Activated CD4-positive, alpha-beta T cell treated with anti-CD3 and anti-CD28 coated beads, Interleukin-2, amount 10 ng/mL, durations not matched to agents 24 days and 14 days (primary cell): ENCODE results near the gene NDFIP1. TPM values are rescaled to one million over a fixed set of nuclear protein-coding genes. Genes with fewer than 3 reads are reported as not detected.

Source experiments
- DNase-seq: peaks from one replicate; pipeline ENCODE4 v3.0.0; 2022
- H3K27ac Mint-ChIP-seq: one replicate; pipeline ENCODE4 v1.8.0; 2022; ENCODE audit warnings: mild to moderate bottlenecking, mixed read lengths
- H3K27me3 Mint-ChIP-seq: one replicate; pipeline ENCODE4 v1.8.0; 2022; ENCODE audit warnings: mixed read lengths
- H3K36me3 Mint-ChIP-seq: one replicate; pipeline ENCODE4 v1.8.0; 2022; ENCODE audit warnings: low read depth, mild to moderate bottlenecking, mixed read lengths
- H3K4me1 Mint-ChIP-seq: one replicate; pipeline ENCODE4 v1.8.0; 2021; ENCODE audit warnings: mixed read lengths
- H3K4me3 Mint-ChIP-seq: one replicate; pipeline ENCODE4 v1.8.0; 2022; ENCODE audit warnings: mild to moderate bottlenecking, moderate library complexity, mixed read lengths
- H3K9me3 Mint-ChIP-seq: one replicate; pipeline ENCODE4 v1.8.0; 2021; ENCODE audit warnings: mixed read lengths
- intact Hi-C: fragments of 100-400 bp; cut with micrococcal nuclease; formaldehyde crosslinking; loops from one replicate; pipeline ENCODE4 v1.15.1; 2023
- total RNA-seq: library from RNA; stranded (reverse); gene quantifications from 2 replicates; pipeline ENCODE4 v1.2.3, GENCODE V29; 2022

NDFIP1 gene
- total RNA-seq, 1 donor from 2014 or later = 122 TPM

DNA sequence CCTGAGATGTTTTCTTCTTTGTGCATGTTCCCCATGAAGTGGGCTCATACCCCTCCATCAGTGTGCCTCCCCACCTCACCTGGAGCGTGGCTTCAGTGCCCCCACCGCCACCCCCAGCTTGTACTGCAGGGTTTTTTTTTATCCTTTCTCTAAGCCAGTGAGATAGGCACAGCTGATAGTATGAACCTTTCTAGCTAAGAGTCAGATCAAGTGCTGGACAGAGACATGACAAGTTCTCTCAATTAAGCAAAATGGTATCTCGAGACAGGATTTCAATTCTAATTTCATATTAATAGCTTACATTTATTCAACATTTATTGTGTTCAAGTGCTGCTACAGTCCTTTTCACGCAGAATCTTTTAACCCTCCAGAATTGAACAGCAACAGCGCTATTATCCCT lies 55.7 kb downstream of the NDFIP1 start:
- DNase-seq = no peak
- Mint-ChIP-seq H3K4me3 (no peak overlapping the region), H3K36me3 (peaks cover 2% of the 10 kb centered on the region), H3K27me3 (no peaks in the 10 kb centered on the region), H3K4me1 (no peaks in the 10 kb centered on the region), H3K27ac (no peak overlapping the region), H3K9me3 (no peaks in the 10 kb centered on the region)
- intact Hi-C loops = no loop called here

DNA sequence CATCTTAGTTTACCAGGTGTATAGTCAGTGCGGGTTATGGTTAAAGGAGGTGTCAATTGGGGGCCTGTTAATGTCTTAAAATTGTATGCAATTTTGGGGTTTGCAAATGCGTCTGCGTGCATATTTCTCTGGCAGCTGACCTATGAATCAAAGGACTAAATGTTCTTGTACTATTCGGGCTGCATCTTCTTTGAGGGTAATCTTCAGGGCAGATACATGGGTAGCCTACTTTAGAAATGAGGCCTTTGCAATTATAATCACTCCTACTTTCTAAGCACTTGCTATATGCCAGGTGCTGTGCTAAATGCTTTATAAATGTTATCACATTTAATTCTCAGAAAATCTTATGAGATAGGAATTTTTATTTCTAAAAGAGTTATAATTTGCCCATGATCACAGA lies 58.2 kb downstream of the NDFIP1 start:
- Mint-ChIP-seq H3K27me3 (no peaks in the 10 kb centered on the region), H3K4me3 (no peak overlapping the region), H3K27ac (no peak overlapping the region), H3K36me3 (no peaks in the 10 kb centered on the region), H3K4me1 (no peaks in the 10 kb centered on the region), H3K9me3 (no peaks in the 10 kb centered on the region)
- no peak for DNase-seq
- intact Hi-C loops = no loop called here

DNA sequence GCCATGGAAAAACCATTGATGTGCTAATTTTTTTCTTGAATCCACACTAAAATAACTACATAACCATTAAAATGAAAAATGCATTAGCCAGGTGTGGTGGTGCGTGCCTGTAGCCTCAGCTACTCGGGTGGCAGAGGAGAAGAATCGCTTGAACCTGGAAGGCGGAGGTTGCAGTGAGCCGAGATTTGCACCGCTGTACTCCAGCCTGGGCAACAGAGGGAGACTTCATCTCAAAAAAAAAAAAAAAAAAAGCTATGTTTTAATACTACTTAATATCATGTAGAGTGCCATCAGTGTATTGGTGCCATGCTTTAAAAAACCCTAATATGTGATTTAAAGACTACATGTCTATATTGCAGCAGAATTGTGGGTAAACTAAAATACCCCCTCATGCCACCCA lies 58.9 kb downstream of the NDFIP1 start:
- intact Hi-C loops = no loop called here
- no peaks in the 10 kb centered on the region for H3K9me3 Mint-ChIP-seq

DNA sequence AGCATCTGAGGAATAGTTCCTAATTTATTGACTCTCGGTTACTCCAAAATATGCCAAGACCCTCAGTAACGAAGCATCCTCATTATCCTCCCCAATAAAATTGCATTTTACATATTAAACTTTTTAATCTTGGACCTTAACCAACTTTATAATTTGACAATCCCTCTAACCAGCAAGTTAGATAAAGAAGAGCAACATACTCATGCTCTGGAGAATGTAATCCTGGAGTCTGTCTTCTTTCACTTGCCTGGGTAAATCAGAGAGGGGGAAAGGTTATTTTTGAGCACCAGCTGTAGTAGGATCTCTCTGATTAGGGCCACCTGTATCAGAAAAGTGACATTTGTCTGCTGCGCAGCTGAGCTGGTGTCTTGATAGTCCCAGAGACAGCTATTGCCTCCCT lies 59.8 kb downstream of the NDFIP1 start:
- DNase-seq = no peak
- Mint-ChIP-seq H3K4me1 (no peaks in the 10 kb centered on the region), H3K27ac (no peak overlapping the region), H3K9me3 (no peaks in the 10 kb centered on the region), H3K36me3 (no peaks in the 10 kb centered on the region), H3K27me3 (no peaks in the 10 kb centered on the region), H3K4me3 (no peak overlapping the region)
- intact Hi-C loops = no loop called here

More for the DNA sequence above, 58.9 kb downstream of the NDFIP1 start:
- no peaks in the 10 kb centered on the region for H3K4me1 Mint-ChIP-seq
- DNase-seq = no peak
- no peak overlapping the region for H3K27ac Mint-ChIP-seq
- H3K36me3 Mint-ChIP-seq = no peaks in the 10 kb centered on the region
- H3K27me3 Mint-ChIP-seq = no peaks in the 10 kb centered on the region
- H3K4me3 Mint-ChIP-seq = no peak overlapping the region

DNA sequence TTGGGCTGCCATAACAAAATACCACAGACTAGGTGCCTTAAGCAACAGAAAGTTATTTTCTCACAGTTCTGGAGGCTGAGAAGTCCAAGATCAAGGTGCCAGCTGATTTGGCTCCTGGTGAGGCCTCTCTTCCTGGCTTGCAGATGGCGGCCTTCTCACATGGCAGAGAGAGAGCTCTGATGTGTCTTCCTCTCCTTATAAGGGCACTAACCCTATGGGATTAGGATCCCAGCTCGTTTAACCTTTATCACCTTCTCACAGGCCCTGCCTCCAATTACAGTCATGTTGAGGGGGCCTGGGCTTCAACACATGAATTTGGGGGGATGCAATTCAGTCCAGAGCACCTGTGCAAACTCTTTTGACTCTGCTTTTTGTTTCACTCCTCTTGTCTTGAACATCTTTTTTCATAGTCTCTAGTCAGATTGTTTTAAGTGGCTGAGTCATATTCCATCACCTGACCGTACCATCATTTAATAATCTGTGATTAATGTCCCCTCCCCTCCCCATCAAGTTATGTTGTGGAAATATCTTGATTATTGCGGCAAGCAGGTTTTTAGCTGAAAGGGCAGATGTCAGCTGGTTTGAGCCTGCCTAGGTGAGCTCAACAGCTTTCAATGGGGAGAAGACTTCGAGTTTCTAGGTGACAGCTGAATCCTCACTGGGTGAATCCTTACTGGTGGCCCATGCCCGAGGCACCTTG lies 61.8 kb downstream of the NDFIP1 start:
- intact Hi-C loops = no loop called here
- H3K27me3 Mint-ChIP-seq = no peaks in the 10 kb centered on the region
- H3K36me3 Mint-ChIP-seq = no peaks in the 10 kb centered on the region
- no peak overlapping the region for H3K4me3 Mint-ChIP-seq
- no peaks in the 10 kb centered on the region for H3K4me1 Mint-ChIP-seq
- DNase-seq = no peak
- no peak overlapping the region for H3K27ac Mint-ChIP-seq
- H3K9me3 Mint-ChIP-seq = no peaks in the 10 kb centered on the region

DNA sequence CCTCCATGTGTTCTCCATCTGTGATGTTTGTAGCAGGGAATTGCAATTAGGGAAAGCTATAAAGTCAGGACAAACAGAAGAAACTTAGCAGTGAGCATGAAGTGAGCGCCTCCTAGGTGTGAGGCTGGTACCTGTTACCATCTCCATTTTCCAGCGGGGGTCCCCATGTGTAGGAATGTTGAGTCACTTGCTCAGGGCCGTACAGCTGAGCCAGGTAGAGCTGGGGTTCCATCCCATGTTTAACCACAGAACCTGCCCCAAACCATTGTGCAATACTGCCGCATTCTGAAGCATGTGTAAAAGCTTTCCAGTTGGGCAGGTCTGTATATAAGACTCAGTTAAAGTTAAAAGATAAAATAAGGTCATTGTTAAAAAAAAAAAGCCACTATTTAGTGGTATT lies 62.7 kb downstream of the NDFIP1 start:
- no peak for DNase-seq
- no peaks in the 10 kb centered on the region for H3K36me3 Mint-ChIP-seq
- no peaks in the 10 kb centered on the region for H3K9me3 Mint-ChIP-seq
- intact Hi-C loops = no loop called here
- no peaks in the 10 kb centered on the region for H3K27me3 Mint-ChIP-seq
- H3K4me1 Mint-ChIP-seq = no peaks in the 10 kb centered on the region
- no peak overlapping the region for H3K27ac Mint-ChIP-seq
- H3K4me3 Mint-ChIP-seq = no peak overlapping the region

DNA sequence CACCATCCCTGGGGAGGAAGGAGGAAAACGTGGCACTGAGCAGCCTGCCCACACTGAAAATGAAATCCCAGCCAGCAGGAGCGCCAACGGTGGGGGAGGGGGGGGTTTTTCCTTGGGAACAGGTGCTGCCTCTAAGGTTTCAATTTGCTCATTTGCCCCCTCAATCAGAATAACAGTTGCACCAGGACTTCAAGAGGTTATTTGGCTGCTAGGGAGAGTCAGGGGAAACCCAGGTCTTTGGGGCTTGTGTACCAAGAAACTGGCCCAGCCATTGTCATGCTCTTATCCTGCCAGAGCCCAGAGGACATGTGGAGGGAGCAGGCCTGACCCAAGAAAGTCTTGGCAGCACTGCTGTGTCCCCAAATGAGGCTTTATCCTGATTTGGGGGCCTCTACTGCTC lies 66.5 kb downstream of the NDFIP1 start:
- intact Hi-C loops = no loop called here
- no peak overlapping the region for H3K27ac Mint-ChIP-seq
- no peaks in the 10 kb centered on the region for H3K9me3 Mint-ChIP-seq
- no peak for DNase-seq
- H3K4me3 Mint-ChIP-seq = no peak overlapping the region
- H3K27me3 Mint-ChIP-seq = no peaks in the 10 kb centered on the region
- no peaks in the 10 kb centered on the region for H3K36me3 Mint-ChIP-seq
- H3K4me1 Mint-ChIP-seq = no peaks in the 10 kb centered on the region

DNA sequence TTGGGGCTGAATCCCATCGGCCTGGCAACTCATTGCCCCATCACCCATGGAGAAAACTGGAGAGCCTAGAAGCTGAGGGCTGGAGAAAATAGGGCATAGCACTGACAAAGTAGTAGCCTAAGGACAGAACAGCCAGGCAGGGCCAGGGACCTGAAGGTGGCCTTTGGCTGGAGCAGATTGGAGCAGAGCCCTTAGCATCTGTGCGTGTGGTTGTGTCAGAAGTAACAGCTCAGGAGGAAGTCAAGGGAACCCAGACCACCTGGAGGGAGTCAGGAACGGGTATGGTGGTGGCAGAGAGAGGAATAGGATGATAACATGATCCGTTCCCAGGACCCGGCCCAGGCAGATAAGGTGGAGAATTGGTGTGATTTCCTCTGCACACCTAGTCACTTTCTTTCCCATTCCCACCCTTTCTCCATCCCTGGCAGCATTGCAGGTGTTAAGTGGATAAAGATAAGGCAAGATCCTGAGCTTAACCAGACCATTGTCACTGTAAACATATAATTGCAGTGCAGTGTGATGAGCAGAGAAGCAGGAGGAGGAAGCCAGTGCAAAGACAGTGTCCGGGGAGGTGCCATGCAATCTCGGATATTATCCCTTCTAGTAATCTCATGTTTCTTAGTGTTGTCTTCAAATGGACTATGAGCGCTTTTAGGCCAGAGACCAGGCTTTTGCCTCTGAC lies 67.0 kb downstream of the NDFIP1 start:
- intact Hi-C loops = no loop called here
- H3K27ac Mint-ChIP-seq = no peak overlapping the region
- no peaks in the 10 kb centered on the region for H3K27me3 Mint-ChIP-seq
- H3K36me3 Mint-ChIP-seq = no peaks in the 10 kb centered on the region
- no peaks in the 10 kb centered on the region for H3K4me1 Mint-ChIP-seq
- H3K9me3 Mint-ChIP-seq = no peaks in the 10 kb centered on the region
- H3K4me3 Mint-ChIP-seq = no peak overlapping the region
- no peak for DNase-seq

DNA sequence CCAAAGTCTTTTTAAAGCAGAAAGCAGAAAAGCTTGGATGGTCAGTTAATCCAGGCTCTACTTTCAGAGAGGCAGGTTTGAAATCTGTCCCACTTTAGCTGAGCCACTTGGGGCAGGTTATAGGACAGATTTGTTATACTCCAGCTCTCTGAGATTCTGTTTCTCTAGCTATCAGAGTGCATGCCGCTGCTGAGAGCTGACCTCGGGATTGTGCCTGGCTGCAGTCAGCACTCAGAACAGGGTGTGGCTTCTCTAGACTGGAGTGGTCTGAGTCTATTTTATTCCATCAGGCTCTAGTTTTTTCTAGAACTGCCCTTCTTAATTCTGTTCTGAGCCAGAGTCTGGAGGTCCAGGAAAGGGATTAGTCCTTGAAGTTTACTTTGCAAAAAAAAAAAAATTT lies 67.7 kb downstream of the NDFIP1 start:
- intact Hi-C loops = no loop called here
- no peaks in the 10 kb centered on the region for H3K36me3 Mint-ChIP-seq
- H3K27ac Mint-ChIP-seq = no peak overlapping the region
- no peaks in the 10 kb centered on the region for H3K9me3 Mint-ChIP-seq
- no peak for DNase-seq
- H3K4me3 Mint-ChIP-seq = no peak overlapping the region
- no peaks in the 10 kb centered on the region for H3K4me1 Mint-ChIP-seq
- no peaks in the 10 kb centered on the region for H3K27me3 Mint-ChIP-seq

DNA sequence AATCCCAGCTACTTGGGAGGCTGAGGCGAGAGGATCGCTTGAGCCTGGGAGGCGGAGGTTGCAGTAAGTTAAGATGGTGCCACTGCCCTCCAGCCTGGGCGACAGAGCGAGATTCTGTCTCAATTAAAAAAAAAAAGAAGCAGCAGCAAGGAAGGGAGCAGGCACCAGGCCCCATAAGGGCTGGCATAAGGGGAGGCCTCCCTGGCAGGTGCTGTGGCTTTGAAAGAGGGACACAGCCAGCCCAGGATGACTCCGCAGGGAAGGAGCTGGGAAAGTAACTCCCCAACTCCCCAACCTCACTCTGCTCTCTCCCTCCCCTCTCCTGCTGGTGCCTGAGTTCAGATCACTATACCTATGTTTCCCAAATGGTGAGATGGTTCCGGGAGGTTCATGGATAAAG lies 70.1 kb downstream of the NDFIP1 start:
- H3K36me3 Mint-ChIP-seq = no peaks in the 10 kb centered on the region
- no peak overlapping the region for H3K4me3 Mint-ChIP-seq
- no peaks in the 10 kb centered on the region for H3K9me3 Mint-ChIP-seq
- intact Hi-C loops = no loop called here
- no peak for DNase-seq
- H3K4me1 Mint-ChIP-seq = no peaks in the 10 kb centered on the region
- no peak overlapping the region for H3K27ac Mint-ChIP-seq
- H3K27me3 Mint-ChIP-seq = peaks cover 3% of the 10 kb centered on the region

DNA sequence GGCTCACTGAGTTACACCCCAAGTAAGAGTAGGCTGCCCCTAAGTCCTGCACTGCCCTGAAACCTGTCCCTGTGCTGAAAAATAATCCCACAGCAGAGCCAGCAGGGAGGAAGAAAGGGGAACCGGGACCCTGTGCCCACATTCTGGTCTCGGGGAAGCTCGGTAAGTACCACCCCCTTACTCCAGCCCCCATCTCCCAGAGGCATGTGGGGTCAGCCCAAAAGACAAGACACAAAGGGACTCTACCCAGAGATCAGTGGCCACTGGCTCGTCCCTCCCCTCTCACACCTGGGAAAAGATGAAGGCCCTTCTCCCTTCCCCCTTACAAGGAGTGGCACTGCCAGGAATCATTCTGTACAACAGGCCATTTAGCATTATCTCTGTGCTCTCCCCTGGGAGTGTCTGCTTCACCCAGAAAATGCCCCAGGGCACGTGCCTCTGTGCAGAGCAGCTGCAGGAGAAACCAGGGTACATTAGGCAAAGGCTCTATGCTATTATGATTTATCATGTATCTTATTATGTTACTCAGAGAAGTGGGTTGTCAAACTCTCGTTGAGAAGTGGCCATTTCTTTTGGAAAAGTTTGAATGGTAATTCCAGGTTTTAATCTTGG lies 71.3 kb downstream of the NDFIP1 start:
- peaks cover 5% of the 10 kb centered on the region for H3K27me3 Mint-ChIP-seq
- H3K27ac Mint-ChIP-seq = no peak overlapping the region
- H3K4me1 Mint-ChIP-seq = no peaks in the 10 kb centered on the region
- H3K4me3 Mint-ChIP-seq = no peak overlapping the region
- no peaks in the 10 kb centered on the region for H3K9me3 Mint-ChIP-seq
- intact Hi-C loops = no loop called here
- no peaks in the 10 kb centered on the region for H3K36me3 Mint-ChIP-seq
- DNase-seq = no peak

DNA sequence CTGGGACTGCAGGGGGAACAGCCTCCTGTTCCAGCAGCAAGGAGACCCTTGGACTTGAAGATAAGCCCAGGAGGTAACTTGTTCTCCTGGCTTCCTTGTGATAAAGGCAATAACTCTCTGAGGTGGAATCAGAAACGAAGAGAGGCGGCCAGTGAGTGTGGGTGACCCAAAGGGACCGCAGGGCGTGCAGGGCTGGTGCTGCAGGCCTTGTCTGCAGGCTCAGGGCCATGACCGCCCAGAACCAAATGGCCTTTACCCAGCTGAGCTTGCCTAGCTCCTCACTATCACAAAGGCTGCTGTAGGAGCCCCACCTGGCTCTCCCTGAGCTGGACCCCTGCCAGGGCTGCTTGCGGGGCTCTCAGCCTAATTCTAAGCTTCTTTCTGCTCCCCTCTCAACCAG lies 72.5 kb downstream of the NDFIP1 start:
- Mint-ChIP-seq H3K4me3 (no peak overlapping the region), H3K4me1 (no peaks in the 10 kb centered on the region), H3K9me3 (no peaks in the 10 kb centered on the region), H3K27me3 (peaks cover 5% of the 10 kb centered on the region), H3K27ac (no peak overlapping the region), H3K36me3 (no peaks in the 10 kb centered on the region)
- DNase-seq = no peak
- intact Hi-C loops = no loop called here

DNA sequence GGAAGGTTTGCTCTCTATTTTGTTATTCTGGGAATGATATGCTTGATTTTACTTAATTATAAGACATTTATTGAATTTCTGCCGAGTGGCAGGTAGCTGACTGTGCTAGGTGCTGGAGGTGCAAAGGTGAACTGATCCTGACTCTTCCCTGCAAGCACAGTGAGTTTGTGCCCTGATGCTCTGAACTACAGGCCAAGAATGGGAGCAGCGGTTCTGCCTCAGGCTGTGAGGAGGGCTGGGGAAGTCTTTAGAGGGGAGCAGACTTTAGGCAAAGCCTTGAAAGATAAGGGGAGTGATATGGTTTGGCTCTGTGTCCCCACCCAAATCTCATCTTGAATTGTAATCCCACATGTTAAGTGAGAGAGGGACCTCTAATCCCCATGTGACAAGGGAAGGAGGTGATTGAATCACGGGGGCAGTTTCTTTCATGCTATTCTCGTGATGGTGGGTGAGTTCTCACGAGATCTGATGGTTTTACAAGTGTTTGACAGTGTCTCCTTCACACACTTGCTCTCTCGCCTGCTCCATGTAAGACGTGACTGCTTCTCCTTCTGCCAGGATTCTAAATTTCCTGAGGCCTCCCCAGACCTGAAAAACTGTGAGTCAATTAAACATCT lies 73.1 kb downstream of the NDFIP1 start:
- intact Hi-C loops = no loop called here
- Mint-ChIP-seq H3K27ac (no peak overlapping the region), H3K4me3 (no peak overlapping the region), H3K27me3 (peaks cover 5% of the 10 kb centered on the region), H3K4me1 (no peaks in the 10 kb centered on the region), H3K9me3 (no peaks in the 10 kb centered on the region), H3K36me3 (no peaks in the 10 kb centered on the region)
- DNase-seq = no peak

DNA sequence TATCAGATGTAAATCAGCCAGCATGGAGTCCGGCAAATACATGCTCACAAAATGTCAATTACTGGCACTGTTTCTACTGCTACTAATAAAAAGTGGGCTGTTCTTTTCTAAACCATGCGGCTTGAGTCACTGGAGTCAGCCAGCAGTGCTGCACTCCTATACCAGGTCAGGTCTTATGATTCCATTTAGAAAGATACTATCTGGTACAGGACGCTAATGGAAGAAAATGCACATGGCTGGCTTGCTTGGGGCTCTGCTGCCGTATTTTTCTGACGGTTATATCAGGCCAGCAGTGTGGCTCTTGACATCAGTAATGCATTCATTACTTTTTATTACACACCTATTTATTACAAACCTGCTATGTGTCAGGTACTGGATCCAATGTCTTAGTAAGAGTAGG lies 74.3 kb downstream of the NDFIP1 start:
- Mint-ChIP-seq H3K27me3 (peaks cover 9% of the 10 kb centered on the region), H3K4me3 (no peak overlapping the region), H3K9me3 (no peaks in the 10 kb centered on the region), H3K27ac (no peak overlapping the region), H3K4me1 (no peaks in the 10 kb centered on the region), H3K36me3 (no peaks in the 10 kb centered on the region)
- no peak for DNase-seq
- intact Hi-C loops = no loop called here
